ENCODE measurements around the gene PIK3AP1.

Gene PIK3AP1

GRCh38 chr10:96618653-96619052 lies 101.7 kb downstream of the PIK3AP1 start:
- Mint-ChIP-seq H3K4me3 (no peak overlapping the region), H3K4me1 (ENCODE audit: low read depth) (no peaks in the 10 kb centered on the region), H3K36me3 (ENCODE audit: low read depth) (no peaks in the 10 kb centered on the region), H3K27me3 (no peaks in the 10 kb centered on the region), H3K27ac (no peak overlapping the region), H3K9me3 (no peaks in the 10 kb centered on the region)
- DNase-seq, result no peak

- no peaks in the 10 kb centered on the region for H3K4me1 Mint-ChIP-seq (ENCODE audit: low read depth)
- H3K27me3 Mint-ChIP-seq, result no peaks in the 10 kb centered on the region
- H3K36me3 Mint-ChIP-seq (ENCODE audit: low read depth), result no peaks in the 10 kb centered on the region
- H3K9me3 Mint-ChIP-seq, result no peaks in the 10 kb centered on the region
- DNase-seq, result no peak
- H3K27ac Mint-ChIP-seq, result no peak overlapping the region
- H3K4me3 Mint-ChIP-seq, result no peak overlapping the region
Measured at GRCh38 chr10:96616961-96617360, 103.4 kb downstream of the PIK3AP1 start.

- Mint-ChIP-seq H3K4me3 (no peak overlapping the region), H3K9me3 (no peaks in the 10 kb centered on the region), H3K27ac (no peak overlapping the region), H3K27me3 (no peaks in the 10 kb centered on the region), H3K36me3 (ENCODE audit: low read depth) (no peaks in the 10 kb centered on the region), H3K4me1 (ENCODE audit: low read depth) (peaks cover 7% of the 10 kb centered on the region)
- DNase-seq, result no peak
Measured at GRCh38 chr10:96614515-96614914, 105.8 kb downstream of the PIK3AP1 start.

GRCh38 chr10:96613576-96613975 lies 106.7 kb downstream of the PIK3AP1 start:
- Mint-ChIP-seq H3K4me3 (no peak overlapping the region), H3K9me3 (no peaks in the 10 kb centered on the region), H3K36me3 (ENCODE audit: low read depth) (no peaks in the 10 kb centered on the region), H3K27me3 (no peaks in the 10 kb centered on the region), H3K27ac (no peak overlapping the region), H3K4me1 (ENCODE audit: low read depth) (peaks cover 7% of the 10 kb centered on the region)
- DNase-seq, result no peak

GRCh38 chr10:96612055-96612830 lies 108.1 kb downstream of the PIK3AP1 start:
- H3K27me3 Mint-ChIP-seq, result no peaks in the 10 kb centered on the region
- no peak overlapping the region for H3K27ac Mint-ChIP-seq
- DNase-seq, result no peak
- no peak overlapping the region for H3K4me3 Mint-ChIP-seq
- no peaks in the 10 kb centered on the region for H3K9me3 Mint-ChIP-seq
- H3K36me3 Mint-ChIP-seq (ENCODE audit: low read depth), result no peaks in the 10 kb centered on the region
- peaks cover 7% of the 10 kb centered on the region for H3K4me1 Mint-ChIP-seq (ENCODE audit: low read depth)

GRCh38 chr10:96610817-96611216 lies 109.5 kb downstream of the PIK3AP1 start:
- Mint-ChIP-seq H3K9me3 (no peaks in the 10 kb centered on the region), H3K4me3 (no peak overlapping the region), H3K4me1 (ENCODE audit: low read depth) (peaks cover 7% of the 10 kb centered on the region), H3K27me3 (no peaks in the 10 kb centered on the region), H3K36me3 (ENCODE audit: low read depth) (no peaks in the 10 kb centered on the region), H3K27ac (no peak overlapping the region)
- DNase-seq, result no peak

- H3K36me3 Mint-ChIP-seq (ENCODE audit: low read depth), result no peaks in the 10 kb centered on the region
- no peaks in the 10 kb centered on the region for H3K27me3 Mint-ChIP-seq
- H3K27ac Mint-ChIP-seq, result no peak overlapping the region
- H3K4me3 Mint-ChIP-seq, result no peak overlapping the region
- H3K4me1 Mint-ChIP-seq (ENCODE audit: low read depth), result peaks cover 7% of the 10 kb centered on the region
- no peak for DNase-seq
- H3K9me3 Mint-ChIP-seq, result no peaks in the 10 kb centered on the region
Measured at GRCh38 chr10:96609510-96609909, 110.8 kb downstream of the PIK3AP1 start.

- H3K9me3 Mint-ChIP-seq, result no peaks in the 10 kb centered on the region
- H3K4me1 Mint-ChIP-seq (ENCODE audit: low read depth), result peaks cover 7% of the 10 kb centered on the region
- H3K27ac Mint-ChIP-seq, result no peak overlapping the region
- DNase-seq, result no peak
- H3K4me3 Mint-ChIP-seq, result no peak overlapping the region
- no peaks in the 10 kb centered on the region for H3K36me3 Mint-ChIP-seq (ENCODE audit: low read depth)
- no peaks in the 10 kb centered on the region for H3K27me3 Mint-ChIP-seq
Measured at GRCh38 chr10:96608805-96609204, 111.5 kb downstream of the PIK3AP1 start.

- Mint-ChIP-seq H3K4me1 (ENCODE audit: low read depth) (peaks cover 7% of the 10 kb centered on the region), H3K4me3 (no peak overlapping the region), H3K36me3 (ENCODE audit: low read depth) (no peaks in the 10 kb centered on the region), H3K27ac (no peak overlapping the region), H3K9me3 (no peaks in the 10 kb centered on the region), H3K27me3 (no peaks in the 10 kb centered on the region)
- DNase-seq, result no peak
Measured at GRCh38 chr10:96608262-96608661, 112.1 kb downstream of the PIK3AP1 start.

GRCh38 chr10:96606946-96607345 lies 113.4 kb downstream of the PIK3AP1 start:
- Mint-ChIP-seq H3K4me3 (no peak overlapping the region), H3K4me1 (ENCODE audit: low read depth) (peaks cover 7% of the 10 kb centered on the region), H3K9me3 (no peaks in the 10 kb centered on the region), H3K27me3 (no peaks in the 10 kb centered on the region), H3K36me3 (ENCODE audit: low read depth) (no peaks in the 10 kb centered on the region), H3K27ac (no peak overlapping the region)
- no peak for DNase-seq

- H3K4me3 Mint-ChIP-seq, result no peak overlapping the region
- H3K4me1 Mint-ChIP-seq (ENCODE audit: low read depth), result peaks cover 7% of the 10 kb centered on the region
- no peaks in the 10 kb centered on the region for H3K9me3 Mint-ChIP-seq
- no peaks in the 10 kb centered on the region for H3K27me3 Mint-ChIP-seq
- DNase-seq, result no peak
- no peak overlapping the region for H3K27ac Mint-ChIP-seq
- H3K36me3 Mint-ChIP-seq (ENCODE audit: low read depth), result no peaks in the 10 kb centered on the region
Measured at GRCh38 chr10:96606216-96606615, 114.1 kb downstream of the PIK3AP1 start.

GRCh38 chr10:96600337-96600736 lies 120.0 kb downstream of the PIK3AP1 start:
- Mint-ChIP-seq H3K4me1 (ENCODE audit: low read depth) (no peaks in the 10 kb centered on the region), H3K27me3 (no peaks in the 10 kb centered on the region), H3K27ac (no peak overlapping the region), H3K4me3 (no peak overlapping the region), H3K36me3 (ENCODE audit: low read depth) (peaks cover under 1% of the 10 kb centered on the region), H3K9me3 (no peaks in the 10 kb centered on the region)
- DNase-seq, result no peak

GRCh38 chr10:96598846-96599245 lies 121.5 kb downstream of the PIK3AP1 start:
- Mint-ChIP-seq H3K9me3 (no peaks in the 10 kb centered on the region), H3K4me3 (no peak overlapping the region), H3K27me3 (no peaks in the 10 kb centered on the region), H3K36me3 (ENCODE audit: low read depth) (peaks cover 4% of the 10 kb centered on the region), H3K27ac (no peak overlapping the region), H3K4me1 (ENCODE audit: low read depth) (no peaks in the 10 kb centered on the region)
- no peak for DNase-seq

GRCh38 chr10:96596422-96597407 lies 123.6 kb downstream of the PIK3AP1 start:
- Mint-ChIP-seq H3K36me3 (ENCODE audit: low read depth) (peaks cover 4% of the 10 kb centered on the region), H3K4me3 (no peak overlapping the region), H3K27ac (no peak overlapping the region), H3K4me1 (ENCODE audit: low read depth) (peaks cover 4% of the 10 kb centered on the region), H3K27me3 (no peaks in the 10 kb centered on the region), H3K9me3 (no peaks in the 10 kb centered on the region)
- no peak for DNase-seq

GRCh38 chr10:96595741-96596140 lies 124.6 kb downstream of the PIK3AP1 start:
- H3K27ac Mint-ChIP-seq, result no peak overlapping the region
- H3K4me3 Mint-ChIP-seq, result no peak overlapping the region
- DNase-seq, result no peak
- no peaks in the 10 kb centered on the region for H3K9me3 Mint-ChIP-seq
- H3K4me1 Mint-ChIP-seq (ENCODE audit: low read depth), result peaks cover 7% of the 10 kb centered on the region
- H3K36me3 Mint-ChIP-seq (ENCODE audit: low read depth), result peaks cover 4% of the 10 kb centered on the region
- no peaks in the 10 kb centered on the region for H3K27me3 Mint-ChIP-seq

Data from activated T-cell treated with anti-CD3 and anti-CD28 coated beads, Interleukin-2, amount 50 U/mL, for 24 hours (primary cell).